ENCODE measurements around the gene RNF130. TPM values are rescaled to one million over a fixed set of nuclear protein-coding genes. Genes with fewer than 3 reads are reported as not detected.
"Not testable (repeated sequence)": the region's sequence is repeated elsewhere in the genome, so short reads cannot be mapped to it uniquely, and the experiment has no call there.

The RNF130 gene
- total RNA-seq, 2 donors from 2014 or later = 10.8 to 15.3 TPM

DNA sequence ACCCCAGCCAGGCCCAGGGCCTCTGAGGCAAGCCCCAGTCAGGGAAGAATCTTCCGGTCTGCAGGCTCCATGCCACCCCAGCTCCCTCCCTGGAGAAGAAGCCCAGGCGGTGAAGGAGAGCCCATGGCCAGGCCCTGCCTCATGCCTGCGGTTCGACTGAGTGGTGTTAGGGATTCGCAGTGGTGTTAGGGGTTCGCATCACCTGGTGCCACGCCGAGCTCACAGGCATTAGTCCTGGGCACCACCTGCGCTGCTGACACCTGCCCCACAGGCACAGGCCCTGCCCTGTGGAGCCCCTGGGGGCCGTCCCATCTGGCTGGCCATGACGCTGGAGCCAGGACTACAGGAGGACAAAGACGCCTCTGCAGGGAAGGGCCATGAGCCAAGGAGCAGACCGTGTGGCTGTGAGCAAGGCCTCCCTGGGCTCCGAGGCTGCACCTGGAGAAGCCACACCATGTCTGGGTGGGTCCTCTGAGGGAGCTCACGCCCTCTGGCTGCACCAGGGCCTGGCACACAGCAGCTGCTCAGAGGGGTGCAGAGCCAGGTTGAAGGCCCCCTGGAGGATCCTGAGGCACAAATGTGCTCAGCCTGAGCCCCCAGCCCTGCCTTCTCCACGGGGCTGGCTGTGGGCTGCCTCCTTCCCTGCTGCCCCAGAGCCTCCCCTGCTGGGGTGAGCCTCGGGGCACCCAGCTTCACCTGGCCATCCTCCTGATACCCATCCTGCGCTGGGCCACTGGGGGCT lies 27.6 kb upstream of the RNF130 start:
- Mint-ChIP-seq H3K4me1 (no peaks in the 10 kb centered on the region), H3K36me3 (ENCODE audit: low read depth) (no peaks in the 10 kb centered on the region), H3K27me3 (peaks cover 24% of the 10 kb centered on the region), H3K27ac (no peak overlapping the region), H3K4me3 (no peak overlapping the region)
- DNase-seq (no peak), ATAC-seq (no peak)
- no peaks in the 10 kb centered on the region for H3K9me3 ChIP-seq (ENCODE audit: control insufficient read depth, low read length, poor library complexity, severe bottlenecking)

DNA sequence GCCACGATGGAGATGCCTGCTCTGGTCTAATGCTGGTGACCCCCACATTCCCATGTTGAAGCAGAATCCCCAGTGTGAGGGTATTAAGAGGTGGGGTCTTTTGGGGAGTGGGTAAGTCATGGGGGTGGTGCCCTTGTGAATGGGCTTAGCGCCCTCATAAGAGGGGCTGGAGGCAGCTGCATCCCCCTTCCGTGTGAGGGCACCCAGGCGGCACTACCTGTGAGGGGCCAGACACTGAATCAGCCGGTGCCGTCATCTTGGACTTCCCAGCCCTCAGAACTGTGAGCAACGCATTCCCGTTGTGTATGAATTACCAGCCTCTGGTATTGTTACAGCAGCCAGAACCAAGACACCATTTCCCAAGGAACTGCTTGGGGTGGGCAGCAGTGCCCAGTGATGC lies 27.0 kb upstream of the RNF130 start:
- peaks cover 5% of the 10 kb centered on the region for H3K4me1 Mint-ChIP-seq
- DNase-seq (no peak), ATAC-seq (no peak)
- peaks cover 18% of the 10 kb centered on the region for H3K27me3 Mint-ChIP-seq
- H3K27ac Mint-ChIP-seq = no peak overlapping the region
- H3K36me3 Mint-ChIP-seq (ENCODE audit: low read depth) = no peaks in the 10 kb centered on the region
- H3K4me3 Mint-ChIP-seq = no peak overlapping the region
- H3K9me3 ChIP-seq (ENCODE audit: control insufficient read depth, low read length, poor library complexity, severe bottlenecking) = no peaks in the 10 kb centered on the region

DNA sequence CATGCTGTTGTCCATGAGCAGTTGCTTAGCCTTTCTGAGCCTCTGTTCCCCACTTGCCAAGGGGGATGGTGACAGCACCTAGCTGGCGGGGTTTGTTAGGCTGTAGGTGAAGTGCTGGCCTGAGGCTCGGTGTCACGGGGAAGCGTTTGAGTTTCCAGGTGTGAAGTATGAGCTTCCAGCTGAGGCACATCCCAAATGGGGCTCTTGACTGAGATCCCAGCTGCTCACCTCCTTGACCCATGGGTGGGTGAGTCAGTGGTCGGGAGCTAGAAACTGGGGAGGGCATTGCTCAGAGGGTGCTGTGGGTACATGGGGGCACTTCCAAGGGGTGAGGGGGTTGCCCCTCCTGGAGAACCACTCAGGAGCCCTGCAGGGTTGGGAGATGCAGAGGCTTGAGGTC lies 26.4 kb upstream of the RNF130 start:
- H3K27ac Mint-ChIP-seq = no peak overlapping the region

DNA sequence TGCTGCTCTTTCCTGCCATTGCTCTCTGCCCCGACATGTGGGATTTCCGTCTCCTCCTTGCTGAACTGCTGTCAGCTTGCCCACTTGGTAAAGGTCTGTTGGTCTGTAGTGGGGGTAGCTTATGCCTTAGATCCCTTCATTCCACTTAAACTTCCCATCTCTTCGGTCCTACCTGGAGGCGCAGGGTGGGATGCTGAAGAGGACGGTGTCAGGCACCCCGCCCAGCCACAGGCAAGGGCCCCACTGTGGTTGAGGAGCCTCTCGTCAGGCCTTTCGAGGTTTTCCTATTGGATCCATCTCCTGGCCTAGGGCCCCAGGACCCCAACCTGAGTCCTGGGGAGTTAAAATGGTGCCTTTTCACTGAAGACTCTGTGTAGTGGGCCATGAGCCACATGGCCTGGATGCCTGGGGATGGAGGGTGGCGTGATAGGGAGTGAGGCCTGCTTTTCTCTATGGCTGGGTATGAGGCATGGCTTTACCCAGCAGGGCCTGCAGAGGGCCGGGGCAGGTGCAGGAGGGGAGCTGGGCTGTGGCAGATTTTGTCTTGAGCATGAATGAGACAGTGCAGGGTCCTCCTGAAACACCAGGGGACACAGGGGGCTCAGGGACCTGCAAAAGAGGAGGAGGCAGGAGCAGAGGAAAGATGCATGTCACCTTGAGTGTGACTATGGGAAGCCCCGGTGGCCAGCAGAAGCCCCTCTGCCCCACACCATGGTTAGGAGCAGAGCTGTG lies 25.8 kb upstream of the RNF130 start:
- ATAC-seq = no peak
- H3K4me3 Mint-ChIP-seq = no peak overlapping the region
- no peak overlapping the region for H3K27ac Mint-ChIP-seq
- H3K4me1 Mint-ChIP-seq = peaks cover 5% of the 10 kb centered on the region
- DNase-seq = no peak
- no peaks in the 10 kb centered on the region for H3K36me3 Mint-ChIP-seq (ENCODE audit: low read depth)
- H3K9me3 ChIP-seq (ENCODE audit: control insufficient read depth, low read length, poor library complexity, severe bottlenecking) = no peaks in the 10 kb centered on the region
- peaks cover 11% of the 10 kb centered on the region for H3K27me3 Mint-ChIP-seq

More for the DNA sequence above, 26.4 kb upstream of the RNF130 start:
- no peaks in the 10 kb centered on the region for H3K36me3 Mint-ChIP-seq (ENCODE audit: low read depth)
- H3K4me1 Mint-ChIP-seq = peaks cover 5% of the 10 kb centered on the region
- ATAC-seq (no peak), DNase-seq (no peak)
- H3K9me3 ChIP-seq (ENCODE audit: control insufficient read depth, low read length, poor library complexity, severe bottlenecking) = no peaks in the 10 kb centered on the region
- no peak overlapping the region for H3K4me3 Mint-ChIP-seq
- peaks cover 12% of the 10 kb centered on the region for H3K27me3 Mint-ChIP-seq

DNA sequence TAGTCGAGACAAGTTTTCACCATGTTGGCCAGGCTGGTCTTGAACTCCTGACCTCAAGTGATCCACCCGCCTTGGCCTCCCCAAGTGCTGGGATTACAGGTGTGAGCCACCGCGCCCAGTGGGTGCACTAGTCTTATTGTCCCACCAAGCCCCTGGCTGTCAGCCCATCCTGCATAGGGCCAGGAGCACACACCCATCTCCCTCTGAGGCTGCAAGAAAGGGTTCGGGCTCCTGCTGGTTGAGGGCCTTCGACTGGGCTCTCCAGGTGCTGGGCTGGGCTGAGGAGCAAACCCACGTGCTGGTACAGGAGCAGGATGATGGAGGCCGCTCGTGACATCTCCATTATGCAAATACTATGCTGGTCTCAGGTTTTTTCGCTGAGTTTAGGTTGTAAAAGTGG lies 25.1 kb upstream of the RNF130 start:
- H3K27ac Mint-ChIP-seq = no peak overlapping the region
- no peaks in the 10 kb centered on the region for H3K36me3 Mint-ChIP-seq (ENCODE audit: low read depth)
- peaks cover 11% of the 10 kb centered on the region for H3K27me3 Mint-ChIP-seq
- DNase-seq (no peak), ATAC-seq (no peak)
- no peak overlapping the region for H3K4me3 Mint-ChIP-seq
- H3K4me1 Mint-ChIP-seq = peaks cover 5% of the 10 kb centered on the region
- H3K9me3 ChIP-seq (ENCODE audit: control insufficient read depth, low read length, poor library complexity, severe bottlenecking) = no peaks in the 10 kb centered on the region

DNA sequence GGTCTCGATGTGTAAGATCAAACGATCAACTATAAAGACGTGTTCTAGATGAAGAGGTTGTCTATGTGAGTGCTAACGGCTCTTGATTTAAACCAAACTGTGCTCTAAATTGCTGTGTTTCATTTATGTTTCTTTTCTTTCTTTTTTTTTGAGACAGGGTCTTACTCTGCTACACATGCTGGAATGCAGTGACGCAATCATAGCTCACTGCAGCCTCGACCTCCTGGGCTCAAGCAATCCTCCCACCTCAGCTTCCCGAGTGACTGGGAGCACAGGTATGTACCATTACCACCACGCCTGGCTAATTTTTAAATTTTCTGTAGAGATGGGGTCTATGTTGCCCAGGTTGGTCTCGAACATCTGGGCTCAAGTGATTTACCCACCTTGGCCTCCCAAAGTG lies 24.0 kb upstream of the RNF130 start:
- peaks cover 6% of the 10 kb centered on the region for H3K4me1 Mint-ChIP-seq
- H3K4me3 Mint-ChIP-seq = no peak overlapping the region
- no peaks in the 10 kb centered on the region for H3K9me3 ChIP-seq (ENCODE audit: control insufficient read depth, low read length, poor library complexity, severe bottlenecking)
- H3K27ac Mint-ChIP-seq = no peak overlapping the region
- ATAC-seq = no peak
- H3K27me3 Mint-ChIP-seq = peaks cover 11% of the 10 kb centered on the region
- DNase-seq = no peak
- no peaks in the 10 kb centered on the region for H3K36me3 Mint-ChIP-seq (ENCODE audit: low read depth)

DNA sequence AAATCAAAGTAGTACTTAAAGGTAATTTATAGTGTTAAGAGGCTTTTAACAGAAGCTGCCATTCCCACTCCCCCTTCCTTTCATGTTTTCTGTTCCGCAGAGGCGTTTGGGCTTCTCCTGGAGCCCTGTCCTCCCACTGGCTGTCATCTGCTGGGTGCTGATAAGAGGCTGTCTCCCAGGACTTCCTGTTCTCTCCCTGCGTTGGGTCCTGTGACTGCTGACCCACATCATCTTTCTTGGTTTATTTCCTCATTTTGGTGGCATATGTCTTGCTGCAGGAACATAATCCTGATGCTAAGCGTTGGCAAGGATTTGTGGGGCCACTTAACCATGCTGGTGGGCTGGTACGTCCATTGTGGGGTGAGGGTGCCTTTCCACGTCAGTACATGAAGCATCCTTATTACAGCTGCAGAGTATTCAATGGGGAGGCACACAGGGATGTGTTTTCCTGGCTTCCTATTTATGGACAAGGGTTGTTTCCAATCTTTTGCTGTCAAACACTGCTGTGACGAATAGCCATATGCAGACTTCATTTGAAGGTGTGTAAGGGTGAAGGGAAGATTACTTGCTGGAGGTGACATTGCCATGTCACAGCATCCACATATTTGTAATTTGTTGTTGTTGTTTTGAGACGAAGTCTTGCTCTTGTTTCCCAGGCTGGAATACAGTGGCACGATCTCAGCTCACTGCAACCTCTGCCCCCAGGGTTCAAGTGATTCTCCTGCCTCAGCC lies 22.3 kb upstream of the RNF130 start:
- H3K4me3 Mint-ChIP-seq = peak overlapping the region; percentile 41
- H3K27me3 Mint-ChIP-seq = peaks cover 11% of the 10 kb centered on the region
- DNase-seq (no peak), ATAC-seq (no peak)
- H3K27ac Mint-ChIP-seq = no peak overlapping the region
- no peaks in the 10 kb centered on the region for H3K9me3 ChIP-seq (ENCODE audit: control insufficient read depth, low read length, poor library complexity, severe bottlenecking)
- peaks cover 9% of the 10 kb centered on the region for H3K4me1 Mint-ChIP-seq
- no peaks in the 10 kb centered on the region for H3K36me3 Mint-ChIP-seq (ENCODE audit: low read depth)

DNA sequence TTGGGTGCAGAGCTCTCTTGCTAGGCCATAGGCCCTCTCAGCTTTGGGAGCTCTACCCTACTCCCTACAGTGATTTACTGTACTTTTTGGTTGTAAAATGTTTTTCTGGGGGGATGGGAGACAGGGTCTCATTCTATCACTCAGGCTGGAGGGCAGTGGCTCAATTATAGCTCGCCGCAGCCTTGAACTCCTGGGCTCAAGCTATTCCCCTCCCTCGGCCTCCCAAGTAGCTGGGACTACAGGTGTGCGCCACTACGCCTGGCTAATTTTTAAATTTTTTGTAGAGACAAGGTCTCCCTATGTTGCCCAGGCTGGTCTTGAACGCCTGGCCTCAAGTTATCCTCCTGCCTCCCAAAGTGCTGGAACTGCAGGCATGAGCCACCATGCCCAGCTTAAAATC lies 21.7 kb upstream of the RNF130 start:
- no peak for DNase-seq
- H3K9me3 ChIP-seq (ENCODE audit: control insufficient read depth, low read length, poor library complexity, severe bottlenecking) = no peaks in the 10 kb centered on the region
- ATAC-seq = no peak
- H3K27ac Mint-ChIP-seq = no peak overlapping the region
- peaks cover 9% of the 10 kb centered on the region for H3K4me1 Mint-ChIP-seq
- peaks cover 11% of the 10 kb centered on the region for H3K27me3 Mint-ChIP-seq
- no peaks in the 10 kb centered on the region for H3K36me3 Mint-ChIP-seq (ENCODE audit: low read depth)
- H3K4me3 Mint-ChIP-seq = peak overlapping the region; percentile 25

DNA sequence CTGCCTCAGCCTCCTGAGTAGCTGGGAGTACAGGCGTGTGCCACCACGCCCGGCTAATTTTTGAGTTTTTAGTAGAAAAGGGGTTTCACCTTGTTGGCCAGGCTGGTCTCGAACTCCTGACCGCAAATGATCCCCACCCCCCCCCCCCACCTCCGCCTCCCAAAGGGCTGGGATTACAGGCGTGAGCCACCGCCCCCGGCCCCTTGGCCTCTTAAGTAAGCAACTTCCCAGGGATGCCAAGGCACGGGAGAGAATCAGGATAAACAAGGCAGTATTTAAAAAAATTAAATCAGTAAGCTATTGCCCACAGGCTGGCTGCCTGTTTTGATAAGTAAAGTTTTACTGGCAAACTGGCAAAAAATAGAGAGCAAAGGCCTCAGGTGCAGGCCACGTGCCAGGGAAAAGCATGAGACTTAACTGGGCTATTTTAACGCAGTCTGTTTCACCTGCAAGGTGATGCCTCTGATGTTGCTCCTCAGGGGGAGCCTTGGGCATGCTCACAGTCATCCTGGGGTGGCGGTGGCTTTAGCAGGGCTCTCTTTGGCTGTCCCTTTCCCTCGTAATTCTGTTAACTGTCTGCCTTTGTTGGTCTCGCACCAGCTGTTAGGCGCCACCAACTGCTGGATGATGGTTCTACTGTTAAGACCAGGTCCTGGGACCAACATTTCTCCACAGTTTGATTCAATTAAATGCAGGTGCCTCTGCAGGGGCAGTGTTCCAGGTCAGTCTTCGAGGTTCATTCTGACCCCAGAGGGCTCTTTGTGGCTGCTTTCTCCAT lies 19.4 kb upstream of the RNF130 start:
- Mint-ChIP-seq H3K27ac (no peak overlapping the region), H3K4me3 (peak overlapping the region; percentile 91), H3K36me3 (ENCODE audit: low read depth) (no peaks in the 10 kb centered on the region), H3K4me1 (peaks cover 12% of the 10 kb centered on the region), H3K27me3 (peaks cover 6% of the 10 kb centered on the region)
- no peaks in the 10 kb centered on the region for H3K9me3 ChIP-seq (ENCODE audit: control insufficient read depth, low read length, poor library complexity, severe bottlenecking)
- DNase-seq (no peak), ATAC-seq (no peak)

DNA sequence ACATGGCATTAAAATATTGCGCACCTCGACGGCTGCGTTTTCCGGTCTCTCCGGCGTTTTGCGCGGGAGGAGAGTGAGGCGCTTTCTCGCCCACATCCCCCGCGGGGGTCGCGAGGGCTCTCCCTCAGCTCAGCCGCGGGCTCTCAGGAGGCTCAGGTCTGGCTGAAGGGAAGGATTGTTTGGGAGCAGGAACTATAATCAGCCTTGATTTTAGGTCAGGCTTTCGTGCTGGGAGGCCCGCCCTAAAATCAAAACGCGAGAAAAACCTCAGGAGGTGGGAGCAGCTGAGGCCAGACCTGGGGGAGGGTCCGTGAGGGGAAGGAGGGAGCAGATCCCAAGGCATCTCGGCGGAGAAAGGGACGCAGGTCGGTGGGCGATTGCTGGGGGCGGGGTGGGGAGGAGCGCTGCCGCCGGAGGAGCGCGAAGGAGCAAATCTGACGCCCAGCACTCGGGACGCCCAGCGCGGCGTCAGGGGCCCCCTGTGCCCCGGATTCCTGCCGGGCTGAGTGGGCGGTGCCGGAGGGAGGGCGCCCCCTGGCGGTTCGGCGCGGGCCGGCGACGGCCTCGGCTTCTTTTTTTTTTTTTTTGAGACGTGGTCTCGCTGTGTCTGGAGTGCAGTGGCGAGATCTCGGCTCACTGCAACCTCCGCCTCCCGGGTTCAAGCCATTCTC lies 18.7 kb upstream of the RNF130 start:
- Mint-ChIP-seq H3K4me3 (peak overlapping the region; percentile 91), H3K4me1 (peaks cover 16% of the 10 kb centered on the region), H3K27me3 (peaks cover 1% of the 10 kb centered on the region), H3K36me3 (ENCODE audit: low read depth) (no peaks in the 10 kb centered on the region), H3K27ac (peak overlapping the region; percentile 94)
- H3K9me3 ChIP-seq (ENCODE audit: control insufficient read depth, low read length, poor library complexity, severe bottlenecking) = no peaks in the 10 kb centered on the region
- peak; percentile 89 for ATAC-seq
- DNase-seq = peak; percentile 70 to 83 (median 75)

DNA sequence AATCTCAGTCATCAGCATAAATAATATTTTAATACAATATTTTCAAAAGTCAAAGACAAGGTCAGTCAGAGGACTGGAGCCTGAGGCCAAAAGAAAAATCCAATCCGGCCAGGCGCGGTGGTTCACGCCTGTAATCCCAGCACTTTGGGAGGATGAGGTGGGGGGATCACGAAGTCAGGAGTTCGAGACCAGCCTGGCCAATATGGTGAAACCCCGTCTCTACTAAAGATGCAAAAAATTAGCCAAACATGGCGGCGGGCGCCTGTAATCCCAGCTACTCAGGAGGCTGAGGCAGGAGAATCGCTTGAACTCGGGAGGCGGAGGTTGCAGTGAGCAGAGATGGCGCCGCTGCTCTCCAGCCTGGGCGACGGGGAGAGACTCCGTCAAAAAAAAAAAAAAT lies 18.1 kb upstream of the RNF130 start:
- Mint-ChIP-seq H3K27ac (peak overlapping the region; percentile 94), H3K4me1 (peaks cover 16% of the 10 kb centered on the region)
- ATAC-seq; DNase-seq; H3K36me3 Mint-ChIP-seq (ENCODE audit: low read depth); H3K4me3 Mint-ChIP-seq; H3K27me3 Mint-ChIP-seq; H3K9me3 ChIP-seq (ENCODE audit: control insufficient read depth, low read length, poor library complexity, severe bottlenecking): not testable (repeated sequence)

DNA sequence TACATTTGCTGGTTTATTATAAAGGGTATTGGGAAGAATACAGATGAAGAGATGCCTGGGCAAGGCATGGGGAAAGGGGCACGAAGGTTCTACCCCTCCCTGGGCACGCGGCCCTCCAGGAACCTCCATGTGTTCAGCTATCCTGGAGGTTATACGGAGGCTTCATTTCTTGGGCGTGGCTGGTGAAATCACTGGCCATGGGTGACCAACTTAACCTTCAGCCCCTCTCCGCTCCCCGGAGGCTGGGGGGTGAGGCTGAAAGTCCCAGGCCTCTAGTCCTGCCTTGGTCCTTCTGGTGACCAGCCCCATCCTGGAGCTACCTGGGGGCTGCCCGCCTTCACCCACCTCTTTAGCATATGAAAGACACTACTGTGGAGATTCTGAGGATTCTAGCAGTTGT lies 17.0 kb upstream of the RNF130 start:
- Mint-ChIP-seq H3K36me3 (ENCODE audit: low read depth) (no peaks in the 10 kb centered on the region), H3K4me3 (no peak overlapping the region), H3K4me1 (peaks cover 12% of the 10 kb centered on the region), H3K27me3 (peaks cover 8% of the 10 kb centered on the region), H3K27ac (no peak overlapping the region)
- no peaks in the 10 kb centered on the region for H3K9me3 ChIP-seq (ENCODE audit: control insufficient read depth, low read length, poor library complexity, severe bottlenecking)
- ATAC-seq (no peak), DNase-seq (no peak)

All from T-helper 17 cell (primary cell).